SKM-1 (cell line): ENCODE data around the gene C3orf62.

ENCODE experiments used
- DNase-seq: peaks from one replicate; lab custom pipeline; 2025; ENCODE audit not compliant: unreplicated experiment; lab: John Stamatoyannopoulos, UW

The C3orf62 gene

GRCh38 chr3:49276475-49277382, at the start of gene C3orf62:
Gene C3orf62 (minus strand): TSS chr3:49277232. CDS start chr3:49276872, 360 bp downstream.
- no peak for DNase-seq

DNA sequence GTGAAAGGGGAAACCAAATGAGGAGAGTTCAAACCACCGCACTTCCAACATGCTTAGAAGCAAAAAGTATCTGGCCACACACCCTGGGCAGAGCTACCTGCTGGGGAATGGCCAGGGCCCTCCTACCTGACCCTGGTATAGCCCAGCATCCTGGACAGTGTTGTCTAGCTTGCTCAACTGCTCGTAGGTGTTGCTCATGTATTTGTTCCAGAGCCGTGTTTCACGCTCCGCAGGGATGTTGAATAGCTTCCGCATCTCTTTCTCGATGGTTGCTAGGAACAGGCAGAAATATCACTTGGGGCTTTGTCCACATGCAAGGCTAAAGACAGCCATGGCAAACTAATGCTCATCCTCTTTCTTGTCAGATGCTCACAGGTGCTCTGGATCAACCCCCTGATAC, 47.7 kb upstream of the C3orf62 start:
- DNase-seq, result no peak

GRCh38 chr3:49316696-49317457, 39.8 kb upstream of the C3orf62 start:
- no peak for DNase-seq

GRCh38 chr3:49313896-49314688, 37.1 kb upstream of the C3orf62 start:
- no peak for DNase-seq

DNA sequence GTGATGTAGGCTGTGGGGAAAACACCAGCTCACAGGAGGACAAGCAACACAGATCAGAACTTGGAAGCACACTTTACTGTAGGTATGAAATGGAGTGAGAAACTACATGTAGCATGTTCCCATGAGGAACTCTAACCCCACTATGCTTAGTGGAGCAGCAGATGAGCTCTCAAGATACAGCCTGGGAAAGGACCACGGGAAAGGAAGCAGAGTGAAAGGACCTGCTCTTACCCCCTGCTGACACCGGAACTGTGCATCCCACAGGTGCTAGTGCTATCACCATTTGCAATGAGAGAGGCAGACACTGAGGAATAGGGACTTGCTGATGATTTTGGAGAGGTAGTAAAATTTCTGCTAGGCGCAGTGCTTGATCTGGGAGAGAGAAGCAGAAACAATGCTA, 34.3 kb upstream of the C3orf62 start:
- DNase-seq, result no peak

DNA sequence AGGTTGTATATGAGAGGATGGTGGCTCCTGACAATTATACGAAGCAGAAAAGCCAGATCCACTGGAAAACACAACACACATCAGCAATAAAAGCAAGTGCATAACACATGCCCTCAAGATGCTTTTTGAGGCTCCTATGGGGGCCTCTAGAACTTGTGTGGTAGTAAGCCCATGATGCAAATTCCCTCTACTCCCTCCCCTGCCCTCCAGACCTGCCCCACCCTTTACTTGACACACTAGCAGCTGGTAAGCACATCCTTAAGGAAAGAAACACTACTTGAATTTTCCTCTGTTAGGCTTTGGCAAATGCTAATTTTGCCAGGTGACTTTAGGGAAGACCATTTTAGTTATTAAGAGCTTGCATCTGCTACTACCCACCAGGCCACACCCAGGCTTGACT, 33.6 kb upstream of the C3orf62 start:
- no peak for DNase-seq

GRCh38 chr3:49305608-49306007, 28.6 kb upstream of the C3orf62 start:
- no peak for DNase-seq

GRCh38 chr3:49302613-49303012, 25.6 kb upstream of the C3orf62 start:
- no peak for DNase-seq

GRCh38 chr3:49300595-49300994, 23.6 kb upstream of the C3orf62 start:
- DNase-seq, result no peak

DNA sequence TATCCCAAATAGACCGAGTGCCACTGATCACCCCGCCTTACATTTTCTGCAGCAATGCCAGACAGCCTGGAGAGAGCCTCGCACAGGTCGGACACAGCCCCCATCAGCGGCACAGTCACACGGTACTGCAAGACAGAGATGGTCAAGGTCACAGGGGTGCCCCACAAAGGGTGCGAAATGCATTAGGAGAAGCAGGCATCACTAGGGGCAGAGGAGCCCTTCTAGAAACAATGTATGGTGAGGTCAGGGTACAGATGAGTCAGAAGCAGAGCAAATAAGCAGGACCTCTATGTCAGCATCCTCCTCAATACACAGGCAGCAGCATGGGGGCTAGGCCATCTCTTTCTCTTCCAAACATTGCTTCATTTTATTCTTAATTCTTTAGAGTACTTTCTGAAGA, 21.5 kb upstream of the C3orf62 start:
- no peak for DNase-seq

DNA sequence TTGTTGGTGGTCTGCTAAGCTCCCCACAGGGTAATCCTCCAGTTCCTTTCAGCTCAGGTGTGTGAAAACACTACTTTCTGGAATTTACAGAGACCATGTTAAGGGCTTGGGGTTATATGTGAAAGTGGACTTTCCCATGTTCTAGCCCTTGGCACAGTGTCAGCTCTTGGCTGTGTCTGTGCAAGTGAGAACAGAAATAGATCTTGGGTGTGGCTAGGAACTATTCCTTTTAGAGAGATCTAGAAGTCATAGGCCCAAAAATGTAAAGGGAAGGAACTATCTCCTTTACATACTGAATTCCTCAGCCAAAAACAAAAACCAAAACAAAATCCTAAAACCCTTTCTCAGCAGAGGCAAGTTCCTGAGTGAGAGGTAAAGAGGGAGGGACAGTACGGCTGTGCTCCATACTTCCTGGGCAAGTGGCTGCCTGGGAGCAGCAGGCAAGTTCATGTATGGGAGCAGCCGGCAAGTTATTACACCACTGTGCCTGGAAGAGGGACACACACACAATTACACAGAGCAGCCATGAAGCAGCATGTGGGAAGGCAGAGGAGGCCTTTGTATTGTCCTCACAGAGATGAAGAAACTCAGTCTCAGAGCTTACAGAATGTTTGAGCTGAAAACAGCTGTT, 19.9 kb upstream of the C3orf62 start:
- DNase-seq, result no peak

DNA sequence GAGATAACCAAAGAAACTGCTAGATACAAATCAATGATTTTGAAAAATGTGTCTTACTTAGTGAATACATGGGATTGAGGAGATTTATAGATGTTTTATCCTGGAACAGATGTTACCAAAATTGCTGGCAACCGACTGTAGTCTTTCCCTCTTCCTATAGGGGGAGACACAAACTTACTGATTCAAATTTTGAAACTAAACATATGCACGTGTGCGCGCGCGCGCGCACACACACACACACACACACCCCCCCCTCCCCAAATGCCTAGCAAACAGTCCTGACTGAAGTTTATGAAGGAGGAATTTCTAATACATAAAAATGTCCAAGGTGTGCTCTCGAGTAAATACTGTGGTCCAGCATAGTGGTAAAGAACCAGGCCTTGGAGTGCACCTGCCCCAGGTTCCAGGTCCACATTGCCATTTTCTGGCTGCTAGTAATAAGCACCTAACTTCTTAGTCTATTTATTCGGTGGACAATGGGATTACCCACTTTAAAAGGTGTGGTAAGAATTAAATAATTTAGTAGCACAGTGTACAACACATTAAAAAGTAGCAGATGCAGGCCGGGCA, 18.5 kb upstream of the C3orf62 start:
- peak; percentile 24 for DNase-seq

GRCh38 chr3:49294343-49294742, 17.3 kb upstream of the C3orf62 start:
- no peak for DNase-seq

DNA sequence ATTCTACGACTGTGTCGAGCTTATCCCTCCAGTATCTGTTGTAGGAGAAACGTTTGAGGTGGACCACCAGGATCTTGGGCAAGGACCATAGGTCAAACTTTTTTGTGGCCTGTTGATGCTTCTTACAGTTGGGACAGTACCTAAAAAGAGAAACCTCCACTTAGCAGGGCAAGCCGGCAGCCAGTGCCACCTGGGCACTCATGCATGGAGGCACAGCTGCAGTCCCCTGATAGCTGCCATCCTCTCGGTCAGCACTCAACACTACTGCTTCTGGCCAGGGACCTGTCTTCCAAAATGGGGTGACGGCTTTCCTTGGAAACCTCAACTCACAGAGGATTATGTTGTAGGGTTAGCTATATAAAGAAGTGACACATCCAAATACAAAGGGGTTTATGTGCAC, 7.0 kb upstream of the C3orf62 start:
- no peak for DNase-seq

DNA sequence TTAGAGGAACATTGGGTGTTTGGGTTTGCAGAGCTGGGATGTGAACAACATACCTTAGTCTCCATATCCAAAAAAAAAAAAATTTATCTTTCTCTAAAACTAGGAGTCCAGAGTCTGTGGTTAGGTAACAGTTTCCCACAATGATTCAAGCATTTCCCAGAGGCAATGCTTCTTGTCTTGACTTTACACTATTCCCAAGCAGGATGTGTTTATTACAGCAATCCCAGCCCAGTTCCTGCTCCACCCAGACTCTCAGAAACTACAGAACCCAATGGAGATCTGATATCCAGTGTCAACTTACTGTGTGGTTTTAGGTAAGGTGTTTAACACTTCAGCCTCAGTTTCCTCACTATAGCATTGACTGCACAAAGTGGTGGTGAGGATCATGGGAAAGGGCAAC, 2.3 kb upstream of the C3orf62 start:
- DNase-seq, result no peak

GRCh38 chr3:49278548-49278947, 1.5 kb upstream of the C3orf62 start:
- DNase-seq, result no peak

- DNase-seq, result no peak
Measured at GRCh38 chr3:49277383-49277775, 347 bp upstream of the C3orf62 start.

- DNase-seq, result no peak
Measured at GRCh38 chr3:49273825-49274532, 3.1 kb downstream of the C3orf62 start.

DNA sequence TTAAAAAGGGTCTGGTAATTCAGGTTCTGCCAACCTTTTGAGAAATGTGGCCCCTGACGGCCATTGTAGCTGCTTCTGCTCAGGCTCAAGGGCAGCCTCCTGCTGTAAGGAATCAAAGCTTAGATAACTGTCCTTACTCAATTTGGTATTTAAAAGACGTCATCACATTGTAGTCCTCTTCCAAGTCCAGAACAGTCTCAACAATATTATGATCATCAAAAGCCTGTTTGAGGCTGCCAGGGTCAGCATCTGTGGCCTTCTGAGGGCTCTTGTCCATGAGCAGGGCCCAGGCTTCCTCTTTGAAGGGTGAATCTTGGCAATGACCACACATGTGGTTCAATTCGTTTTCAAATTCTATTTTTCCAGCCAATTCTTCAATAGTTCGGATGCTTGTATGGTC, 6.0 kb downstream of the C3orf62 start:
- no peak for DNase-seq

GRCh38 chr3:49270156-49270500, 6.9 kb downstream of the C3orf62 start:
- DNase-seq, result no peak
